Measurements from ENCODE around the gene MAFF.
"Not testable (repeated sequence)": the region's sequence is repeated elsewhere in the genome, so short reads cannot be mapped to it uniquely, and the experiment has no call there.

MAFF gene

DNA sequence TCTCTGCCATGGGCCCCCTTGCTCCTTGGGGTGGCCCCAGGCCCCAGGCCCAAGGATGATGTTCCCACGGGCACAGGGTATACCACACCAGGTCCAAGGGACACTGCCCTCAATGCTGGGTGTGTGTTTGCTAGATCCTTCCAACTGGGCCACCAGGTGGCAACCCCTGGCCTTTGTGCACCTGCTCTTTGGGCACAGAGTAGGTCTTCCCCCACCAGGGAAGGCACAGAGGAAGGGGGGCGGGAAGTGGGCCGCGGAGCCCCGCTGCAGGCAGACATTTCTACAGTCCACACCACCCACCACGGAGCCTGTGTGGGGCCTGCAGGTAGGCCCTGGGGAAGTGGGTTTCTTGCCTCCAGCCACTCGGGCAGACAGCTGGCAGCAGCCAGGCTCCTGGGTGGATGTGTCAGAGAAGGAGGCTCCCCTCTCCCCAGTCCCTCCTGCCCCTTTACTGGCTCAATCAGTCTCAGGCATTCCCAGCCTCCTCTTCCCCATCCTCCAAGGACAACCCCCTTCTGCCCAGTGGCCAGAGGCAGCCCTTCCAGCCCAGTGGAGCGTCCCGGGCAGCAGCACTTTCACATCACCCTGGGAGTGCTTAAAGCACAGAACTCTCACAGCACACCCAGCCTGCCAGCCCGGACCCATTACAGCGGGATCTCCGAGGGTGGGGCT, 21.6 kb downstream of the MAFF start:
- DNase-seq (ENCODE audit: low read depth): no peak

DNA sequence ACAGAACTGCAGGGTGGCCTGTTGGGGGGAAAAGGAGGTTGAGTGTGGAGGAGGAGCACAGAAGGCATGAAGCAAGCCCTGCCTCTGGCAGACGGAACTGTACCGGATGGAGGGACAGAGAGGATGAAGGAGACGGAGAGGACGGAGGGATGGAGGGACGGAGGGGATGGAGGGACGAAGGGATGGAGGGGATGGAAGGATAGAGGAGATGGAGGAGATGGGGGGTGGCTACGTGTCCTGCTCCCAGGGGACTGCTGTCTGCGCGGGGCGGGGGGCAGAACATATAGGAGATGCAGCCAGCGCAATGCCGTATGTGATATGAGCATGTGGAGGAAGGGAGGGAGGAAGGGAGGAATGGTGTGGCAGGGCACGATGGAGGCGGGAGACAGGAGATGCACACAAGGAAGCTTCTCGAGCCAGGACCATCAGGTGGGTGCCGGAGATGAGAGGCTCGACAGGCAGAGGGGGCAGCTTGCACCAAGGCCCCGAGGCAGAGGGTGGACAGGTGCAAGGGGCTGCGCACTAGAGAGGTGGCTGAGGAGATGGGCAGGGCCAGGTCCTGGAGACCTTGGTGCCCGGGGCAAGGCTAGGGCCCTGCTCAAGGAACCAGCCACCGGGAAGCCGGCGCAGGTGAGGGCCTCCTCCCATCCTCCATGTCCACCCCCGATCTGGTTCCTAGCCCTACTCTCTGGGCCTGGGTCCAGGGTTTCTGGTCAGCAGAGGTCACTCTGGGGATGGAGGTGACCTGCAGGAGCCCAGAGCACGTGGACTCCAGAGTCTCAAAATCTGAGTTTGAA, 25.3 kb downstream of the MAFF start:
- no peak for DNase-seq (ENCODE audit: low read depth)

- no peak for DNase-seq (ENCODE audit: low read depth)
Observed at GRCh38 chr22:38228326-38228872, 26.6 kb downstream of the MAFF start.

DNA sequence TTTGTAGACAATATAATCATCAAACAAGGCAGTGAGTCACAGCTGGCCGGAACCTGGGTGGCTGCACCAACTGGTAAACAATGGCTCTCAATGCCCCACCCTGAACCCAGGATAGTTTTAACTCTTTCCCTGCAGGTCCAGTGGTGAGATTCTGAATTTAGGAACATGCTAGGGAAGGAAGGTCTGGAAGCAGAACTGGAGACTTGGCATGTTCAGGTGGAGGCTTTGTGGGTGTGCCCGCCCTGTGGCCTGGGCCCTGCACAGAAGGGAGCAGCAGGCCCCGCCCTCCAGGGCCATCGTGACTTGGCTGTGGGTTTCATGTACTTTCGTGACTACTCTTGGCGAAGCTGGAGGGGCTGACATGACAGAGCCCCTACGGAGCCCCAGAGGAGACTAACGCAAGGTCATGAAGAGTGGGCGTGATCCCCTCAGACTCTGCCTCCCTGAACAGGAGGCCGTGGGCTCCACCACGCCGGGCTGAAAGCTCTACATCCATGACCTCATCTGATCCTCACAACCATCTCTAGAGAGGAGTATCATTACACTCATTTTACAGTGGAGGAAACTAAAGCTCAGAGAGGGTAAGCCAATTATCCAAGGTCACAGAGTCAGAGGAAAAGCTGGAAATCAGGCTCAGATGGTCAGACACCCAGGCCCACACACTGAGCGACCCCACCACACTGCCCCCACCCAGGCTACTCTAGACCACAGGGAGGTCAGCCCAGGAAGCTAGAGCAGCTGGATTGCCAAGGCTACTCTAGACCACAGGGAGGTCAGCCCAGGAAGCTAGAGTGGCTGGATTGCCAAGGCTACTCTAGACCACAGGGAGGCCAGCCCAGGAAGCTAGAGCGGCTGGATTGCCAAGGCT, 27.3 kb downstream of the MAFF start:
- no peak for DNase-seq (ENCODE audit: low read depth)

GRCh38 chr22:38230108-38230825, 28.5 kb downstream of the MAFF start:
- peak; percentile 17 for DNase-seq (ENCODE audit: low read depth)

- no peak for DNase-seq (ENCODE audit: low read depth)
Observed at GRCh38 chr22:38230916-38231315, 29.1 kb downstream of the MAFF start.

DNA sequence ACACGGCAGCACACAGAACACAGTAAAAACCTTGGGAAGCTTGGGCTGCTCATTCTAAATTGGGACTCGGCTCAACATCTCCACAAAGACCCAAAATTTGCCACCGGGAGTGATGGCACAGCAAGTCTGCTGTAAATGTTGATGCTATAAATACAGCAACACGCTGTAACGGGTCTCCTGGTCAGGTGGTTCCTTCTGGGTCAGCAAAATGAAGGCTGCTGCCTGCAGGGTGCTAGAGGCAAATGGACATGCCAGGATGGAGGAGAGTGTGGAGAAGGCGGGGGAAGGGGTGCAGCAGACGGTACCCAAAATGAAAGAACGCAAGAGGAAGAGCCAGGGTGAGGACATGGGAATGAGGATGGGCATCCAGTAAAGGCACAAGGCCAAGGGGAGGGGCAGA, 30.4 kb downstream of the MAFF start:
- DNase-seq (ENCODE audit: low read depth): no peak

DNA sequence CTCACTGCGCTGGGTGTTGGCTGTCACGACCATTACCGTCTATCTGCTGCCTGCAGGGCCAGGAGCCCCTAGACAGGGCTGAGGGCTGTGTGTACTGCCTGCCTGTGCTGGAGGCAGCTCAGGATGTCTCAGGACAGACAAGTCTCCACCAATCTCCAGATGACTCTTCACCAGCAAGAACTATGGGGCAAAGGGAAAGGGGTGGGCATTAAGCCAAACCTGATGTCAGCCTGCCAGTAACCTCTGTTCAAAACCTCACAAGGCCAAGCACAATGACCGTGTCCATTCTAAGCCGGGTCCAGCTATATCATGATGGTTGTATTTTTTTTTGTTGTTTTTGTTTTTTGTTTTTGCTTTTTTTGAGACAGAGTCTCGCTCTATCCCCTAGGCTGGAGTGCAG, 31.6 kb downstream of the MAFF start:
- DNase-seq (ENCODE audit: low read depth): no peak

- DNase-seq (ENCODE audit: low read depth): not testable (repeated sequence)
Observed at GRCh38 chr22:38233856-38234255, 32.1 kb downstream of the MAFF start.

- no peak for DNase-seq (ENCODE audit: low read depth)
Observed at GRCh38 chr22:38235240-38235850, 33.6 kb downstream of the MAFF start.

DNA sequence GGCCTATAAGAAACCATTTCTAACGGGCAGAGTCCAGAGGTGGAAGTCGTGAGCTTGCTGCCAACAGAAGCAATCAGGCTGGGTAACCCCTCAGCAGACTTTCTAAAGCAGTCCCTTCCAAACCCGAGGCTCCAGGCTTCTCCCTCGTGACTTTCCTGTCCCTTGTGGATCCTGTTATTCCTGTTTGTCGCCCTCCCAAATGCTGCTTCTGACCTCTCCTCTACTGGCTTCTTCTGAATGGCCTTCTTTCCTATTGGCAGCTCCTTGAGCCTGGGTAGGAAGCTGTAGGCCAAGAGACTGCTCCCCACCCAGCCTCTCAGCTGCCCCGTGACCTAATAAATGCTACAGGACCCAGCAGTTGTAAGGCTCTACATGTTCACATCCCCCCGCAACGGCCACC, 35.0 kb downstream of the MAFF start:
- no peak for DNase-seq (ENCODE audit: low read depth)

- no peak for DNase-seq (ENCODE audit: low read depth)
Observed at GRCh38 chr22:38238519-38239071, 36.8 kb downstream of the MAFF start.

DNA sequence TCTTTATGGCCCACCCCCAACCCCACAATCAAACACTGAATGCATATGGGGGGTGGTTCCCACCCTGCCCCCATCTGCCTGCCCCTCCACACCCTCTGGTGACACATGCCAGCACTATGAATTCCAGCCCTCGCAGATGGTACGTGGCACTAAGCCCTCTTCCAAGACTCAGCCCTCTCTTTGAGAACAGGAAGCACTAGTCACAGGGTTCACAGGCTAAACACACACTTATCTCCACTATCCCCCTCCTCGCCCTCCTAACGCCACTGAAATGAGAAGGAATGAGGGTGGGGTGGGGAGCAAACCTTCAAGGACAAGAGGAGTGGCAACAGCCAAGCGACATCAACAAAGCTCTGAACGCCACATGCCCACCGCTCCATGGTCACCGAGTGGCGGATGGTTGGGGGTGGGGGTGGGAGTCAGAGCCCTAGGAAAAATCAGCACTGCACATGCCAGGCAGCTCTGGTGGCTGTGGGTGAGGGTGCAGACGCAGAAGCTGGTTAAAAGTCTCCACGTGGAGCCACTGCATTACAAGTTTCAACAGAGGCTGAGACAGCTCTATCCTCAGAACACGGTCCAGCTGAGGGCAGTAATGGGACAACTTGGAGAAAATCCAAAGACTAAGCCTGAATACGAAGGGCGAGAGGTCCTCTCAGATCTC, 37.4 kb downstream of the MAFF start:
- DNase-seq (ENCODE audit: low read depth): no peak

- no peak for DNase-seq (ENCODE audit: low read depth)
Observed at GRCh38 chr22:38240734-38241252, 39.0 kb downstream of the MAFF start.

- no peak for DNase-seq (ENCODE audit: low read depth)
Observed at GRCh38 chr22:38243007-38243765, 41.4 kb downstream of the MAFF start.

GRCh38 chr22:38244106-38244505, 42.3 kb downstream of the MAFF start:
- DNase-seq (ENCODE audit: low read depth): no peak

DNA sequence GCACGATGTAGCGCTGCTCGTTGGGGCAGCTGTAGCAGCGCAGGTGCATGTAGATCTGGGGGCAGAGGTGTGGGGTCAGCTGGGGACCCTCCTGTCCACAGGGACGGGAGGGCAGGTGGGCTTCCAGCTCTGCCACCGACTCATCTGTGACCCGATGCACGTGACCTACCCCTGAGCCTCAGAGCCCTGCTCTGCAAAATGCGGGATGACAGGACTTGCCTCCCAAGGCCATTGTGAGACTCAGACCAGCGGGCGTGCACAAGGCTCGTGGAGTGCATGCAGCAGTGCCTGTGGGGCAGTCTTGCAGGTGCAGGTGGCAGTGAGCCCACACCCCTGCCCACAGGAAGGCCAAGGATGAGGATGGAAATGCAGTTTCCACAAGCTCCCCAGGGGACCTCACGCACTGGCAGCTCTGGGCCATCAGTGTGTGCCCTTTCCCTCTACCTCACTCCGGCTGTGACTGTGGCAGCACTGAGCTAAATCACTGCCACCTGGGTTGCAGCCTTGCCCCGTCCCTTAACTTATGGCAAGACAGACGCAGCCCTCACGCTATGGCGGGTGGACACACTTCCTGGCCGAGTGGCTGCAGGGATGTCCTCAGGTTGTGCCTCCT, 44.4 kb downstream of the MAFF start:
- no peak for DNase-seq (ENCODE audit: low read depth)

- DNase-seq (ENCODE audit: low read depth): no peak
Observed at GRCh38 chr22:38246692-38247091, 44.9 kb downstream of the MAFF start.

GRCh38 chr22:38247713-38248112, 45.9 kb downstream of the MAFF start:
- DNase-seq (ENCODE audit: low read depth): no peak
